SK-N-SH (cell line): ENCODE measurements around the gene CPN2.

Experiments
- CTCF ChIP-seq: fragments of 200-600 bp; sonication (generic); IDR thresholded peaks from 2 replicates; pipeline ENCODE4 v1.6.1; 2017; ENCODE audit warnings: antibody characterized with exemption, mild to moderate bottlenecking, moderate library complexity
- EP300 ChIP-seq, 2 experiments: IDR thresholded peaks; 2 replicates each; pipeline versions ENCODE4 v1.4.0 to v1.6.1; 2012; ENCODE audit warnings: borderline replicate concordance in 1 of 2, low read depth in 1 of 2, low read length in 1 of 2

- TF ChIP-seq CTCF (no peak), EP300 (IDR thresholded peaks at IDR 0.05; ENCODE audit: borderline replicate concordance in 1 of 2, low read depth in 1 of 2, low read length in 1 of 2) (no peak)
These were observed 26.3 kb downstream of the CPN2 start for GRCh38 chr3:194324823-194325327.
